ENCODE measurements around the gene CTNND2. TPM values are rescaled to one million over a fixed set of nuclear protein-coding genes. Genes with fewer than 3 reads are reported as not detected.

The CTNND2 gene
- total RNA-seq, 1 donor from 2014 or later = 6.9 TPM

GRCh38 chr5:11555171-11555570, 349.1 kb downstream of the CTNND2 start:
- Histone ChIP-seq H3K36me3 (no peaks in the 10 kb centered on the region), H3K9me3 (no peaks in the 10 kb centered on the region), H3K4me3 (no peak overlapping the region), H3K4me1 (no peaks in the 10 kb centered on the region), H3K27ac (no peak overlapping the region), H3K27me3 (no peaks in the 10 kb centered on the region)
- ATAC-seq = no peak
- intact Hi-C loops (cut with DNase I) = no loop called here
- TF ChIP-seq CTCF (IDR thresholded peaks at IDR 0.05) = no peak
- DNase-seq = no peak

- ATAC-seq = no peak
- no peak overlapping the region for H3K4me3 ChIP-seq
- intact Hi-C loops (cut with DNase I) = no loop called here
Measured at GRCh38 chr5:11547730-11548129, 356.5 kb downstream of the CTNND2 start.

GRCh38 chr5:11547140-11547539, 357.1 kb downstream of the CTNND2 start:
- no peak for DNase-seq
- ATAC-seq = no peak
- Histone ChIP-seq H3K27me3 (no peaks in the 10 kb centered on the region), H3K4me3 (no peak overlapping the region), H3K36me3 (no peaks in the 10 kb centered on the region), H3K9me3 (no peaks in the 10 kb centered on the region), H3K27ac (no peak overlapping the region), H3K4me1 (no peaks in the 10 kb centered on the region)
- intact Hi-C loops (cut with DNase I) = no loop called here
- TF ChIP-seq CTCF (IDR thresholded peaks at IDR 0.05) = no peak

More at GRCh38 chr5:11547730-11548129, 356.5 kb downstream of the CTNND2 start:
- Histone ChIP-seq H3K27ac (no peak overlapping the region), H3K4me1 (no peaks in the 10 kb centered on the region), H3K36me3 (no peaks in the 10 kb centered on the region), H3K27me3 (no peaks in the 10 kb centered on the region), H3K9me3 (no peaks in the 10 kb centered on the region)
- no peak for TF ChIP-seq CTCF (IDR thresholded peaks at IDR 0.05)
- DNase-seq = no peak

GRCh38 chr5:11540112-11540511, 364.1 kb downstream of the CTNND2 start:
- Histone ChIP-seq H3K4me1 (no peaks in the 10 kb centered on the region), H3K27me3 (no peaks in the 10 kb centered on the region), H3K4me3 (no peak overlapping the region), H3K36me3 (no peaks in the 10 kb centered on the region), H3K27ac (no peak overlapping the region), H3K9me3 (no peaks in the 10 kb centered on the region)
- DNase-seq (no peak), ATAC-seq (no peak)
- intact Hi-C loops (cut with DNase I) = no loop called here
- TF ChIP-seq CTCF (IDR thresholded peaks at IDR 0.05) = no peak

- Histone ChIP-seq H3K4me3 (no peak overlapping the region), H3K4me1 (no peaks in the 10 kb centered on the region), H3K27me3 (no peaks in the 10 kb centered on the region), H3K9me3 (no peaks in the 10 kb centered on the region), H3K27ac (no peak overlapping the region), H3K36me3 (no peaks in the 10 kb centered on the region)
- no peak for ATAC-seq
- no peak for TF ChIP-seq CTCF (IDR thresholded peaks at IDR 0.05)
- no peak for DNase-seq
- intact Hi-C loops (cut with DNase I) = no loop called here
Measured at GRCh38 chr5:11531811-11532555, 372.3 kb downstream of the CTNND2 start.
